Measurements from ENCODE around the gene DYNC1LI2.

Gene DYNC1LI2

DNA sequence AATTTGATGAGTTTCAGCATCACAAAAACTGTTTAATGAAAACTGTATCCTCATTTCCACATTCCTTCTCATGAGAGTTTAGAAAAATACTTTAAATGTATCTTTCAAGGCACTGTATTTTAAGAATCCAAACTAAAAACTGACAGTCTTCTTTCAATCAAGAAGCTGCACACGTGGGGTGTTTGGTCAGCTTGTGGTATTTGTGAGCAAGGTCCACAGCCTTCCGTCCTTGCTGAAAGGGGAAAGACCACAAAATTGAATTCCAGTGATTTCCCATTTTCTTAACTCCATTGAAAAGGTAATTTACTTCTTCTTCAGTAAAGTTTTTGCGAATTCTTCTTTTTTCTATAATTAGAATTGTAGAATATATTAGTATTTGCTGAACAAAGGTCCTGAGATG lies 3.4 kb upstream of the DYNC1LI2 start:
- Histone ChIP-seq H3K4me1 (ENCODE audit: control insufficient read depth, insufficient read depth, low read length) (peaks cover 5% of the 10 kb centered on the region), H3K9me3 (ENCODE audit: control insufficient read depth, insufficient read depth, low read depth, low read length) (no peaks in the 10 kb centered on the region), H3K4me3 (ENCODE audit: low read depth, low read length) (no peak overlapping the region), H3K27ac (ENCODE audit: extremely low read depth, low read depth, low read length) (no peak overlapping the region), H3K36me3 (ENCODE audit: control insufficient read depth in 2 of 2, insufficient read depth in 1 of 2, low read length in 2 of 2) (peaks cover 0 to 7% of the 10 kb centered on the region in 2 experiments; a peak in 1 of 3 replicates)
- ChIA-PET POLR2A (no interaction called here), CTCF (interaction anchor here (0.8 to 4.3 kb wide), 4 partner anchors 14 to 104 kb away, joined by 3 to 16 read pairs (median 9); partner anchors contain the start of gene NAE1)
- TF ChIP-seq TRIM28 (IDR thresholded peaks at IDR 0.05; ENCODE audit: borderline replicate concordance, low read length): no peak
- no peak for TF ChIP-seq MEIS1 (CRISPR knock-in tag; IDR thresholded peaks at IDR 0.05; ENCODE audit: borderline replicate concordance)
- TF ChIP-seq, protein P1, sequence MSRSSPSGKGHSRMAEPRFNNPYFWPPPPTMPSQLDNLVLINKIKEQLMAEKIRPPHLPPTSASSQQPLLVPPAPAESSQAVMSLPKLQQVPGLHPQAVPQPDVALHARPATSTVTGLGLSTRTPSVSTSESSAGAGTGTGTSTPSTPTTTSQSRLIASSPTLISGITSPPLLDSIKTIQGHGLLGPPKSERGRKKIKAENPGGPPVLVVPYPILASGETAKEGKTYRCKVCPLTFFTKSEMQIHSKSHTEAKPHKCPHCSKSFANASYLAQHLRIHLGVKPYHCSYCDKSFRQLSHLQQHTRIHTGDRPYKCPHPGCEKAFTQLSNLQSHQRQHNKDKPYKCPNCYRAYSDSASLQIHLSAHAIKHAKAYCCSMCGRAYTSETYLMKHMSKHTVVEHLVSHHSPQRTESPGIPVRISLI (tag by site-specific recombination; IDR thresholded peaks at IDR 0.05): no peak
- no peak for TF ChIP-seq KLF10 (tag by site-specific recombination; IDR thresholded peaks at IDR 0.05)
- no peak for TF ChIP-seq ZNF529 (tag by site-specific recombination; IDR thresholded peaks at IDR 0.05; ENCODE audit: insufficient replicate concordance)

DNA sequence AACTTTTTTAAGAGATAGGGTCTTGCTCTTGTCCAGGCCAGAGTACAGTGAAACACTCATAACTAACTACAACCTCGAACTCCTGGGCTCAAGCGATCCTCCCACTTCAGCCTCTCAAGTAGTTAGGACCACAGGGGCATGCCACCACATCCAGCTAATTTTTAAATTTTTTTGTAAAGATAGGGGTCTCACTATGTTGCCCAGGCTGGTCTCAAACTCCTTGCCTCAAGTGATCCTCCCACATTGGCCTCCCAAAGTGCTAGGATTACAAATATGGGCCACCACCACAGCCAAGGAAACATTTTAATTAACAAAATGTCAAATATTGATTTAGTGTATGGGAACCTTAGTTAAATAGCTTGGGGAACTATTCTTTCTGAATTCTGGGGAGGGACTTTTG lies 2.8 kb upstream of the DYNC1LI2 start:
- TF ChIP-seq ZNF274 (IDR thresholded peaks at IDR 0.05; ENCODE audit: low read length) (no peak), ZNF274 (tag by site-specific recombination; IDR thresholded peaks at IDR 0.05; ENCODE audit: borderline replicate concordance) (no peak), ZNF404 (tag by site-specific recombination; IDR thresholded peaks at IDR 0.05) (no peak), ZNF830 (tag by site-specific recombination; IDR thresholded peaks at IDR 0.05; ENCODE audit: low read depth) (no peak), ZNF560 (tag by site-specific recombination; IDR thresholded peaks at IDR 0.05; ENCODE audit: borderline replicate concordance) (no peak), ZNF121 (tag by site-specific recombination; IDR thresholded peaks at IDR 0.05) (0 out of 2 replicates have a peak, but pooled peaks have one; percentile 30), ZNF501 (tag by site-specific recombination; IDR thresholded peaks at IDR 0.05) (no peak)
- TF ChIP-seq, protein P2, sequence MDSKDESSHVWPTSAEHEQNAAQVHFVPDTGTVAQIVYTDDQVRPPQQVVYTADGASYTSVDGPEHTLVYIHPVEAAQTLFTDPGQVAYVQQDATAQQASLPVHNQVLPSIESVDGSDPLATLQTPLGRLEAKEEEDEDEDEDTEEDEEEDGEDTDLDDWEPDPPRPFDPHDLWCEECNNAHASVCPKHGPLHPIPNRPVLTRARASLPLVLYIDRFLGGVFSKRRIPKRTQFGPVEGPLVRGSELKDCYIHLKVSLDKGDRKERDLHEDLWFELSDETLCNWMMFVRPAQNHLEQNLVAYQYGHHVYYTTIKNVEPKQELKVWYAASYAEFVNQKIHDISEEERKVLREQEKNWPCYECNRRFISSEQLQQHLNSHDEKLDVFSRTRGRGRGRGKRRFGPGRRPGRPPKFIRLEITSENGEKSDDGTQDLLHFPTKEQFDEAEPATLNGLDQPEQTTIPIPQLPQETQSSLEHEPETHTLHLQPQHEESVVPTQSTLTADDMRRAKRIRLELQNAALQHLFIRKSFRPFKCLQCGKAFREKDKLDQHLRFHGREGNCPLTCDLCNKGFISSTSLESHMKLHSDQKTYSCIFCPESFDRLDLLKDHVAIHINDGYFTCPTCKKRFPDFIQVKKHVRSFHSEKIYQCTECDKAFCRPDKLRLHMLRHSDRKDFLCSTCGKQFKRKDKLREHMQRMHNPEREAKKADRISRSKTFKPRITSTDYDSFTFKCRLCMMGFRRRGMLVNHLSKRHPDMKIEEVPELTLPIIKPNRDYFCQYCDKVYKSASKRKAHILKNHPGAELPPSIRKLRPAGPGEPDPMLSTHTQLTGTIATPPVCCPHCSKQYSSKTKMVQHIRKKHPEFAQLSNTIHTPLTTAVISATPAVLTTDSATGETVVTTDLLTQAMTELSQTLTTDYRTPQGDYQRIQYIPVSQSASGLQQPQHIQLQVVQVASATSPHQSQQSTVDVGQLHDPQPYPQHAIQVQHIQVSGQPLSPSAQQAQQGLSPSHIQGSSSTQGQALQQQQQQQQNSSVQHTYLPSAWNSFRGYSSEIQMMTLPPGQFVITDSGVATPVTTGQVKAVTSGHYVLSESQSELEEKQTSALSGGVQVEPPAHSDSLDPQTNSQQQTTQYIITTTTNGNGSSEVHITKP (tag by site-specific recombination; IDR thresholded peaks at IDR 0.05): no peak
- Histone ChIP-seq H3K4me1 (ENCODE audit: control insufficient read depth, insufficient read depth, low read length) (peaks cover 6% of the 10 kb centered on the region), H3K4me3 (ENCODE audit: low read depth, low read length) (no peak overlapping the region), H3K27ac (ENCODE audit: extremely low read depth, low read depth, low read length) (no peak overlapping the region), H3K9me3 (ENCODE audit: control insufficient read depth, insufficient read depth, low read depth, low read length) (no peaks in the 10 kb centered on the region), H3K36me3 (ENCODE audit: control insufficient read depth in 2 of 2, insufficient read depth in 1 of 2, low read length in 2 of 2) (peaks cover 3 to 13% of the 10 kb centered on the region in 2 experiments; a peak in 1 of 3 replicates)
- POLR2A ChIA-PET: no interaction called here
- CTCF ChIA-PET: interaction anchor here (0.8 to 4.3 kb wide), 5 partner anchors 14 to 147 kb away, joined by 3 to 16 read pairs (median 3); partner anchors contain the start of gene NAE1

DNA sequence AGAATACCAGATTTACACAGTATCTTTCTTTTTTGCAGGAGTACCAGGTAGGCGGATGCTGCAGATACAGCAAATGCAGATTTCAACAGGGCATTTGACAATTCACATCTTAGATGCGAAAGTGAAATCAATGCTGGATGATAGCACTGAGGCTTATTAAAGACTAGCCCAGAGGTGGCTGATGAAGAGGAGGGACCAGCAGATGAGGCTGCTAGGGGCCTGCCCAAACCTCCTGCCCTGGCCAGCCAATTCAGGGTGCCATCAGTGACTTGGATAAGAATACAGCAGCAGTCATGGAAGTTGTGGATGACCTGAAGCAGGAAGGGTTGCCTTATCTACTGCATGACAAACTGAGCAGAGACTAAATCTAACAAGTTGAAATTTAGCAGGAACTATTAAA lies 1.5 kb upstream of the DYNC1LI2 start:
- H3K4me3 ChIP-seq (ENCODE audit: low read depth, low read length): no peak overlapping the region
- H3K27ac ChIP-seq (ENCODE audit: extremely low read depth, low read depth, low read length): no peak overlapping the region
- ChIA-PET POLR2A (no interaction called here), CTCF (interaction anchor here (0.7 to 4.3 kb wide), 8 partner anchors 9 to 189 kb away, joined by 3 to 40 read pairs (median 14); partner anchors contain the start of gene NAE1)
- TF ChIP-seq, protein P3, sequence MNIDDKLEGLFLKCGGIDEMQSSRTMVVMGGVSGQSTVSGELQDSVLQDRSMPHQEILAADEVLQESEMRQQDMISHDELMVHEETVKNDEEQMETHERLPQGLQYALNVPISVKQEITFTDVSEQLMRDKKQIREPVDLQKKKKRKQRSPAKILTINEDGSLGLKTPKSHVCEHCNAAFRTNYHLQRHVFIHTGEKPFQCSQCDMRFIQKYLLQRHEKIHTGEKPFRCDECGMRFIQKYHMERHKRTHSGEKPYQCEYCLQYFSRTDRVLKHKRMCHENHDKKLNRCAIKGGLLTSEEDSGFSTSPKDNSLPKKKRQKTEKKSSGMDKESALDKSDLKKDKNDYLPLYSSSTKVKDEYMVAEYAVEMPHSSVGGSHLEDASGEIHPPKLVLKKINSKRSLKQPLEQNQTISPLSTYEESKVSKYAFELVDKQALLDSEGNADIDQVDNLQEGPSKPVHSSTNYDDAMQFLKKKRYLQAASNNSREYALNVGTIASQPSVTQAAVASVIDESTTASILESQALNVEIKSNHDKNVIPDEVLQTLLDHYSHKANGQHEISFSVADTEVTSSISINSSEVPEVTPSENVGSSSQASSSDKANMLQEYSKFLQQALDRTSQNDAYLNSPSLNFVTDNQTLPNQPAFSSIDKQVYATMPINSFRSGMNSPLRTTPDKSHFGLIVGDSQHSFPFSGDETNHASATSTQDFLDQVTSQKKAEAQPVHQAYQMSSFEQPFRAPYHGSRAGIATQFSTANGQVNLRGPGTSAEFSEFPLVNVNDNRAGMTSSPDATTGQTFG (tag by site-specific recombination; IDR thresholded peaks at IDR 0.05; ENCODE audit: borderline replicate concordance): no peak
- TF ChIP-seq, protein P4, sequence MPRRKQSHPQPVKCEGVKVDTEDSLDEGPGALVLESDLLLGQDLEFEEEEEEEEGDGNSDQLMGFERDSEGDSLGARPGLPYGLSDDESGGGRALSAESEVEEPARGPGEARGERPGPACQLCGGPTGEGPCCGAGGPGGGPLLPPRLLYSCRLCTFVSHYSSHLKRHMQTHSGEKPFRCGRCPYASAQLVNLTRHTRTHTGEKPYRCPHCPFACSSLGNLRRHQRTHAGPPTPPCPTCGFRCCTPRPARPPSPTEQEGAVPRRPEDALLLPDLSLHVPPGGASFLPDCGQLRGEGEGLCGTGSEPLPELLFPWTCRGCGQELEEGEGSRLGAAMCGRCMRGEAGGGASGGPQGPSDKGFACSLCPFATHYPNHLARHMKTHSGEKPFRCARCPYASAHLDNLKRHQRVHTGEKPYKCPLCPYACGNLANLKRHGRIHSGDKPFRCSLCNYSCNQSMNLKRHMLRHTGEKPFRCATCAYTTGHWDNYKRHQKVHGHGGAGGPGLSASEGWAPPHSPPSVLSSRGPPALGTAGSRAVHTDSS (tag by site-specific recombination; IDR thresholded peaks at IDR 0.05): peak; percentile 32; the same call in 1 of the 2 replicates
- H3K4me1 ChIP-seq (ENCODE audit: control insufficient read depth, insufficient read depth, low read length): peaks cover 6% of the 10 kb centered on the region
- H3K36me3 ChIP-seq (ENCODE audit: control insufficient read depth in 2 of 2, insufficient read depth in 1 of 2, low read length in 2 of 2): peaks cover 14 to 26% of the 10 kb centered on the region in 2 experiments; a peak in 2 of 3 replicates
- no peaks in the 10 kb centered on the region for H3K9me3 ChIP-seq (ENCODE audit: control insufficient read depth, insufficient read depth, low read depth, low read length)

Measured in HEK293 (cell line).